ENCODE measurements around the gene RAB3GAP1.
"Not testable (repeated sequence)": the region's sequence is repeated elsewhere in the genome, so short reads cannot be mapped to it uniquely, and the experiment has no call there.

Gene RAB3GAP1

GRCh38 chr2:135055182-135055786 lies 3.2 kb downstream of the RAB3GAP1 start:
- peak; percentile 37 for DNase-seq (ENCODE audit: low spot score)

- DNase-seq (ENCODE audit: low spot score): no peak
Measured at GRCh38 chr2:135056790-135057189, 4.7 kb downstream of the RAB3GAP1 start.

- DNase-seq (ENCODE audit: low spot score): no peak
Measured at GRCh38 chr2:135059577-135059976, 7.5 kb downstream of the RAB3GAP1 start.

- DNase-seq (ENCODE audit: low spot score): no peak
Measured at GRCh38 chr2:135063210-135063609, 11.1 kb downstream of the RAB3GAP1 start.

GRCh38 chr2:135064149-135064548 lies 12.1 kb downstream of the RAB3GAP1 start:
- no peak for DNase-seq (ENCODE audit: low spot score)

GRCh38 chr2:135066710-135067109 lies 14.6 kb downstream of the RAB3GAP1 start:
- DNase-seq (ENCODE audit: low spot score): no peak

GRCh38 chr2:135072125-135072997 lies 20.3 kb downstream of the RAB3GAP1 start:
- DNase-seq (ENCODE audit: low spot score): no peak

- DNase-seq (ENCODE audit: low spot score): no peak
Measured at GRCh38 chr2:135074216-135074615, 22.1 kb downstream of the RAB3GAP1 start.

GRCh38 chr2:135076556-135076955 lies 24.5 kb downstream of the RAB3GAP1 start:
- DNase-seq (ENCODE audit: low spot score): no peak

- DNase-seq (ENCODE audit: low spot score): no peak
Measured at GRCh38 chr2:135078417-135078816, 26.3 kb downstream of the RAB3GAP1 start.

GRCh38 chr2:135086222-135086621 lies 34.1 kb downstream of the RAB3GAP1 start:
- no peak for DNase-seq (ENCODE audit: low spot score)

- DNase-seq (ENCODE audit: low spot score): not testable (repeated sequence)
Measured at GRCh38 chr2:135089597-135089996, 37.5 kb downstream of the RAB3GAP1 start.

GRCh38 chr2:135091681-135092080 lies 39.6 kb downstream of the RAB3GAP1 start:
- DNase-seq (ENCODE audit: low spot score): no peak

- DNase-seq (ENCODE audit: low spot score): no peak
Measured at GRCh38 chr2:135093193-135093592, 41.1 kb downstream of the RAB3GAP1 start.

- no peak for DNase-seq (ENCODE audit: low spot score)
Measured at GRCh38 chr2:135093670-135094330, 41.7 kb downstream of the RAB3GAP1 start.

GRCh38 chr2:135094508-135094907 lies 42.4 kb downstream of the RAB3GAP1 start:
- no peak for DNase-seq (ENCODE audit: low spot score)

- no peak for DNase-seq (ENCODE audit: low spot score)
Measured at GRCh38 chr2:135095591-135095990, 43.5 kb downstream of the RAB3GAP1 start.

GRCh38 chr2:135096665-135097446 lies 44.8 kb downstream of the RAB3GAP1 start:
- no peak for DNase-seq (ENCODE audit: low spot score)

GRCh38 chr2:135097532-135098231 lies 45.6 kb downstream of the RAB3GAP1 start:
- DNase-seq (ENCODE audit: low spot score): no peak

GRCh38 chr2:135099802-135100483 lies 47.9 kb downstream of the RAB3GAP1 start:
- no peak for DNase-seq (ENCODE audit: low spot score)

- DNase-seq (ENCODE audit: low spot score): no peak
Measured at GRCh38 chr2:135103843-135104242, 51.8 kb downstream of the RAB3GAP1 start.

Data from AG20443 (cell line).